Right renal pelvis (tissue), 4 donors: ENCODE measurements around the gene RETREG1. TPM values are rescaled to one million over a fixed set of nuclear protein-coding genes. Genes with fewer than 3 reads are reported as not detected.

Experiments
- DNase-seq, 4 donors: peaks; one replicate each; pipeline ENCODE4 v3.0.0-alpha.2; 2013; ENCODE audit warnings: low read depth in 4 of 4, low spot score in 3 of 4, missing footprints in 1 of 4
- polyA plus RNA-seq, 4 donors: library from polyadenylated mRNA; unstranded; fragments of 120-200 nt; gene quantifications; one replicate each; pipeline ENCODE4 v1.2.1, GENCODE V29; 2013; ENCODE audit not compliant: insufficient read length in 4 of 4

RETREG1 gene
- polyA plus RNA-seq, 4 donors, result 35.4 to 48.6 (median 42.8) TPM

DNA sequence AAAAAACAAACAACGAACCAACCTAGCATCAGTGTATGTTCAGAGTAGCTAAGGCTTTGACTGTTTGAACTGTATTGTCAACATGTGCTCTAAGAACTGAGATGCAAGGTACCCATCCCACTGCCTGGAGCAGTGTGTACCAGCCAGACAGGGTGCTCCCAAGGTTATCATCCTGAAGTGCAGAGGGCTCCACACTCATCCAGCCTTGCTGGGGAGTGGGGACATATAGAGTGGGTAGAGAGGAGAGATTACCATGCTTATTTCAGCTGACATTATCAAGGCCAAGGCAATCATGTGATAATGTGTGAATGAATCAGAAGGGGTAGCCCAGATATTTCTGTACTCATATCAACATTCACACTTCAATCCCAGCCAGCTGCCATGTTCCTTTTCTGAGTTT is 82.5 kb downstream of the RETREG1 start:
- DNase-seq, result no peak

DNA sequence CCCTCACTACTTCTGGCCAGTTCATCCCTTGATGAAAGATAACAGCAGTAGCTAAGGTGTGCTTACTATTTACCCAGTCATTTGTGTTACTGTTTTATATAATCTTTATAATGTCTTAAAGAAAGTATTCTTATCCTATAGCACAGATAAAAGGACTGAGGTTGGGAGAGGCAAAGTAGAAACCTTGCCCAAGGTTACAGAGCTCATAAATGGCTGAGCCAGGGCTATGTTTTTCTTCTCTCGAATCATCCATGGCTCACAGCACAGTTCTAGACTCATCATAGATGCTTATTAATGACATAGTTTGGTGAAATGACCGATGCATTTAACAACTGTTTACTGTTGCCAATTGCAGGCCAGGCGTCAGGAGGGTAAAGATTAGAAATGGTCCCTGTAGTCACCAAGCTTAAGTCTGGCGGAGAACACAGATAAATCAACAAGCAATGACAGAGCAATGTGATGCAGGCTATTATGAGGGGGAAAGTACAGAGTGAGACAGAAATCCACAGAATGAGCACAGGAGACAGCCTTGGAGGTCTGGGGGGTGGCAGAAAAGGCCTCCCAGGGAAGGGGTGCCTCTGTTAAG is 85.6 kb downstream of the RETREG1 start:
- DNase-seq, result no peak

DNA sequence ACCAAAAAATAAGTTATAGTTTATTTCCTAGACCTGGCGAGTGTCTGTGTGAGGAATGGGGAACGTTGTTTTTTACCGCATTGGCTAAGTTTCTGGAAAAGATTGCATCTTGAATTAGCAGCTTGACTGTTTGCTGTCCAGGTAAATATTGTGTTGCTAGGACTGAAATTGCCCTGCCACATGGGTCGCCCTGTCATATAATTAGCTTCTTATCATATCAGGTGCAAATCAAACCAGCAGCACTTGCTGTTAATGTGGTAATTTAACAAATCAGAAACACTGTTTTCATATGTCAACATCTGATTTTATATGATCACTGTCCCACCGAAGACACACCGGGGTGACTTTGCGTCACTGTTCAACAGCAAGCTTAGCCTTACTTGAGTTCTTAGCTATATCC is 87.5 kb downstream of the RETREG1 start:
- DNase-seq, result no peak

DNA sequence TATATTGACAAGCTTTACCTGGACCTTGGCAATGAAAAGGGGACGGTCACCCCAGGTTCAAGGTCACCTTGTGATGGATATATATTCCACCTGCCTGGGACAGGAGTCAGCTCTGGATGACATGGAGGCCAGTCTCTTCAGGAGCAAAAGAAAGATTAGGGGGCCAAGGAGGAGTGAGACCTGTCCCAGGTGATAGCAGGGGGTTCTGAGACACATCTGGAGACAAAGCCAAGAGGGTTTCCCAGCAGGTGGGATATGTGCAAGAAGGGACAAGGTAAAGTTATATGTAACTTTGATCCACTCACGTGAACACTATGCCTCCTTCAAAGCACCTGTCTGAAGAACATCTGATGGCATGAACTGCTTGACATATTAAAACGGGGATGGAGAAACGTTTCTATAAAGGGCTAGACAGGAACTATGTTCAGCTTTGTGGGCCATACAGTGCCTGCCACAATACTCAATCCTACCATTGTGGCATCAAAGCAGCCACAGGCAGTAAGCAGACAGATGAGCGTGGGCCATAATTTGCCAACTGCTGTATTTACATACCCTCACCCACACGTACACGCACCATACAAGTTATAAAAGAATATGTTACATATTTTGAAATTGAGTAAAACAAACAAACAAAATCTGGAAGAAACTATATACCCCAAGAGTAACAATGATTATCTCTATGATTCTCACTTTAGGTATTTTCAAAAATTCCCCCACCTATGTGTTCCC is 88.3 kb downstream of the RETREG1 start:
- DNase-seq, result no peak

DNA sequence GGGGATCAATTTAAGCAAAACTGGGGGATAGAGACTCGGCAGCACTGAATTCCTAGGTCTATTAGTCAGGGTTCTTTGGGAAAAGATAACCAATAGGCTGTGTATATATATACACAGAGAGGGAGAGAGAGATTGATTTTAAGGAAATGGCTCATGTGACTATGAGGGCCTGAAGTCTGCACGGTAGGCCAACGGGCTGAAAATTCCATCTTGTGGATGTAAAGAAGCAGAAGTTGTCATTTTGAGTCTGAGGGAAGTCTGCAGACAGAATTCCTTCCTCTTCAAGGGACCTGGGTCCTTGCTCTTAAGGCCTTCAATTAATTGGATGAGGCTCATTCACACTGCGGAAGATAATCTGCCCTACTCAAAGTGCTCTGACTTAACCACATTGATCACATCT is 91.1 kb downstream of the RETREG1 start:
- no peak for DNase-seq

DNA sequence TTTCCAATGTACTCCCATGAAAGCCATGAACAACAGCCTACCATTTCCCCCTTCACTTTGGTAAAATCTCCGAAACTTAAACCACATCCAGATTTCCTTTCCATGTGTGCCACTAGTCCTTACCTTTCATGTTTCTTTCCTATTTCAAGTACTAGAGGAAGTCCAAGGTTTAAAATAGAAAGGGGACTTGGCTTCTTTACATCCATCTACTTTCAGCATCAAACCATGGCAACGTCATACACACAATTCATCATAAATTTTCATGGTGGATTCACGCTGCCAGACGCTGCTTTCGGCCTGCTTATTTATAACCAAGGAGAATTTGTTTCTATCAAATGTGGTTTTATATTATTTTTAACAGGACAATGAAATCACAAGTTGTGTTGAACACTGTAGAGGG is 92.5 kb downstream of the RETREG1 start:
- no peak for DNase-seq

DNA sequence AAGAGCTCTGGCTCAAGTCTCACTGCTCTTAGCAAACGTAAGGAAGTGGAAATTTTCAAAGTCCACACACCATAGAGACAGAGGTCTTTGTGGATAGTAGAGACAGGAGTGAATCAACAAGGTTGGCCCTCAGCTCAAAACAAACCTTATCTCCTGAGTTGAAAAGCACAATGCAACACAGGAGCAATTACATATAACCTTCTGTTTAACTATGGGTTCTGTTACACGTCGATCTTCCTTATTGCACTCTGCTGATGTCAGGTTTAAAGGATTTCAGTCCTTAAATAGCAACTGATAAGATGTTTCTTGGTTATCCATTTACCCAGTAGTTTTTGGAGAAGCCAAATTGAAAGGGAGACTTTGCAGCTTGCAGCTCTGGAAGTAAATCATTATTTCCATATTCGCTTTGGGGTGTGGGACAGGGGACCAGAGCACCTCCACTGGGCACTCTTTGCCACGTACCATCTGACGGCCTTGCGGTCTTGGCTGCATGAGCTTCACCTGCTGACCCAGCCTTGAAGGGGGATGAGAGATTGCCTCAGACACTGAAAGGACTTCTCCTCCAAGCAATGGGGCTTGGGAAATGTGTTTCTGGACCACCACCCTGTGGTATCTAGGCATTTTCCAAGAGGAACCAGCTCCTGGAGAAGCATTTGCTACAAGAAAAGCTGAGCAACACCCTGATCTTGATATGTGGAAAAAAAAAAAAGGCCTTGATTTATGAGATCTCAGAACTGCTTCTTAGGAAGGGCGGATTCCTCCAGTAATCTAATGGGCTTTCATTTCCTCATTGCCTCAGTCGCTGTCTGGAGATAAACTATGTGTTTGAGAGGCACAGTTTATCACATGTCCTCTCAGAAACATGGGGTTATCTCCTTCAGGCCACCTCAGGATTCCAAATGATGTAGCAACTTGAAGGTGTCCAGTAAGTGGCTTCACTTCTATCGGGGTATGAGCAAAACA is 95.0 kb downstream of the RETREG1 start:
- no peak for DNase-seq

DNA sequence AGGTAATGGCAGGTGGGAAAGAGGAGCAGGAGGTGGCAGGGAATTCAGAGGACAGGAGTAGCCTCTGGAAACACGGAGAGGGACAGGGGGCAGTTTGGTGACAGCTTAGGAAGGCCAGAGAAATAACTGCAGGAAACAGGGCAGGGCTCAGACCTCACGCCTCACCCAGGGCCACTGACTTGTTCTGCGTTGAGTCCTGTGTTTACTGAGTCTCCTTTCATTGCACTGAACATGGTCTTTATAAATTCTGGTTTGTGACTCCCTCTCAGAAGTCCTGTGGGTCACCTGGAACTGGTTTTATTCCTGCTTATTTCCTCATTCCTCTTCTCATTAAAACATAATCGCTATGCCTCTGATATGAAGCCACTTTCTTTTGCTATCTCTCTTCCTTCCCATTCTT is 96.0 kb downstream of the RETREG1 start:
- DNase-seq, result no peak

DNA sequence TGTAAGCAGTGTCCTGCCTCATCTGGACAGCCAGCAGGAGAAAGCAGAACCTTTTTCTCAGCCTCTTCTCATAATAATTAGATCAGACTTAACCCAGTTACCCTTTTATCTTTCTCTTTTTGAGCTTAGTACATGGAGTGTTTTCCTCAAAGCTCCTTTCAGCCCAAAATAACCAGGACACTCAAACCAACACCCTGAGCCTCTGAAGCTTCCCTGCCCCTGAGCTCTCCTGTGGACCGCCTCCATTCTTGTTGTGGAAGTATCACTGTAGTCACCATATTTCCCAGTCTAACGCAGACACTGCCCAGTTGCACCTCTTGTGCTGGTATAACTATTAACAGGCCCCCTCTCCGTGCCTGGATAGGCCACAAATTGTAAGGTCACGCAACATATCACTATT is 97.4 kb downstream of the RETREG1 start:
- no peak for DNase-seq

DNA sequence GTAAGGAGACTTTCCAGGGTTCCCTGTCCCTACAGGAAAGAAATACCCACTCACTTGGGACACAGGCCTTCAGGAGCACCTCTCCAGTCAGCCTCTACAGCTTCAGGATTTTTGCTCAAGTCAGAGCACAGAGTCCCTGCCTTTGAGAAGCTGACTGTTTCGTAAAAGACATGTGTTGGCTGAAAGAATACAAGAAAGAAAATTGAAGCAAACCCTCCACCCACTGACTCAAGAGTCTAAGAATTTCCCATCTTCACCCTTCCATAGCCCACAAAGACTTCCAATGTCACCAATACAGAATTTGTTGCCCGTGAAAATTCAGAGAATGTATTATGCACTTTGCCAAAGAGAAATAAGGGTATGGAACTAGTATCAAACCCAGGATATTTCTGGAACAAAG is 98.2 kb downstream of the RETREG1 start:
- no peak for DNase-seq

DNA sequence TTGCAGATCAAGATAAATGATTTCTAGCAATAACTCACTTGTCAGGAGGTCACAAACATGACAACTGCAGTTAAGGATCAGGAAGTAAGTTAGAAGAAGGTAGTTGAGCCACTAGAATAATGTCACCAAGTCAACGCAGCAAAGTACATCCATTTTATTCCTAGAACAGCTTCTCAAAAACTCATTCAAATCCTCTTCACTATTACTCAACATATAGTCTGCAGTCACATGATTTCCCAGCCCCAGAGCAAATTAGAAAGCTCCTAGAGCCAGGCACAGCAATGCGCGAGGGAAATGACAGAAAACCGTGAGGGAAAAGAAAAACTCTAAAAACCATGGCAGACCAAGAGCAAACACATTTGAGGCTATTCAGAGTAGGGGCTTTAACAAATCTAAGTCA is 101.3 kb downstream of the RETREG1 start:
- no peak for DNase-seq

DNA sequence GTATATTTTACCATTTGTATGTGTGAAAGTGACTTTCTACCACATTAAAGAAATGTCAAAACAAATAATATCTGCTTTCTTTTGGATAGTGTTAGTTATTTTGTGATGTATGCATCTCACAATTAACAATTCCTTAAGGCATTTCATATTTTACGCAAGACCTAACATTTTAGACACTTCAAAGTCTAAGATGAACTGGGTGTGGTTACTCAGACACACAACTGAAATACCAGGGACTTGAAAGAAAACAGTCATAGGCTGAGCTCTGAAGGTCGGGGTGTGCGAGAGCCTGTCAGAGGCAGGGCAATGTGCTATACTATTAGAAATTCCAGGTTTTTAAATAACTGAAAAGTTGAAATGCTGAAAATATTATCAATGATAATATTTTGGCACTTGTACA is 106.7 kb downstream of the RETREG1 start:
- no peak for DNase-seq

DNA sequence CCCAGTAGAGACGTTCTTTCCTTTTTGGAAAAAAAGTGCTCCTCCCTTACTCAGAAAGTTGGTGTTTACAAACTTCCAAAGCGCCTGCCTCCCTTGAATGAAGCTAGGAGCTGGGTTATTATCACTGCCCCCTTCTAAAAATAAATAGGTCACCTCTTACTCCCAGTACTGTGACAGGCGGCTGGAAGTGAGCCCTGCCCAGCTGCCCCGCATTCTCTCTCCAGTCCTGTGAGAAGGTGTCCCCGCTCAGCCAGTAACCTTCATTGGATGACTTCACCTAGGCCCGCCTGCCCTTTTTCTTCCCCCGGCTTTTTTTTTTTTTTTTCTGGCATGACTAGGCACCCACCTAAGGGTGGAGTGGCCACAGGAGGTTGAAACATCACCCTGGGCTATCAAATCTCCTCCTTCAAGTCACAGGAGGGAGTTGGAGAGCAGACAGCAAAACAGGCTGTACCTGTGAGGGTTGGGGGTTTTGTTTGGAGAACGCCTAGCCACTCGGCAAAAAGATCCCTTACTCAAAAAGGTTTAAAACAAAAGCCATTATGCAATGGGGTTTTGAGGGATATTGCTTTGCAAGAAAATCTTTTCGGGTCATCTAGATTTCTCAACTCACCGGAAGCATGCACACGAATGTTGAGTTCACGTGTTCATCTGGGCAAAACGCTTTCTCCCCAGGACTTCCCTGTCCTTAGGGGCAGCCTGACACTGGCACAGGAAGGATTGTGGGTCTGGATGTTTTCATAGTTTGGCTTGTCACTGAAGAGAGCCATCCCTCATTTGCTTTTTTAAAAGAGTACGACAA is 107.9 kb downstream of the RETREG1 start:
- no peak for DNase-seq

DNA sequence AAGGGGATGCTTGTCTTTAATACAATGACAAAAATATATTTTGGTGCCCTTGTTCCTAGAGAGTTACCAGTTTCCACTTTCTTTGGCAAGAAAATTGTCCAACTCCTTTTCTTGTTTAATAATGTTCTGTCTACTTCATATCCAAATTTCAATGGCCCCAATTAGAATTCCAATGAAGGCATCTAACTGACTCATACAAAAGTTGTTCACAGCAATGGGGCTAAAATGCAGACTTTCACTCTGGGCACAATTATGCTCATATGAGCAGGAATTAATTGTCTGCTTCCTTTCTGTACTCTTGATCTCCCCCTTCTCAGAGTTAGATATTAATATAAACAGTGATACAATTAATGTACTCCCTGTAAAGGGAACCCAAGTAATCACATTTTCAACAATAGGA is 109.1 kb downstream of the RETREG1 start:
- DNase-seq, result no peak

DNA sequence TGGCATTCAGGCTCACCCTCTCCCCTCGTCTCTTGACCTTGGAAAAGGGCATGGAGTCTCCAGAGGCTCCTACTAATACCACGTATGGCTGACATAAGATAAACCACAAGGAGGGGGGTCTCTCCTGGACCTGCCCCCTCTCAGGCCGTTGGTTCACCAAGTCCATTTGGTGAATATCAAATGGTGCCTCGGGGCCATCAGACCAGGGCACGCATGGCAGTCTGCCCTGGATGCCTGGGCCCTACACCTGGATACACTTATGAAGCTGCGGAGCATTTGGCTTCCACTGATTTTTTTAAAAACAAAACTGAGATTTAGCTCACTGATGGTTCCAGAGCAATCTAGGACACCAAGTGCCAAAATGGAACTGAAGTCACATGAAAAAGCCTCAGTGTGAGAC is 110.9 kb downstream of the RETREG1 start:
- DNase-seq, result no peak

DNA sequence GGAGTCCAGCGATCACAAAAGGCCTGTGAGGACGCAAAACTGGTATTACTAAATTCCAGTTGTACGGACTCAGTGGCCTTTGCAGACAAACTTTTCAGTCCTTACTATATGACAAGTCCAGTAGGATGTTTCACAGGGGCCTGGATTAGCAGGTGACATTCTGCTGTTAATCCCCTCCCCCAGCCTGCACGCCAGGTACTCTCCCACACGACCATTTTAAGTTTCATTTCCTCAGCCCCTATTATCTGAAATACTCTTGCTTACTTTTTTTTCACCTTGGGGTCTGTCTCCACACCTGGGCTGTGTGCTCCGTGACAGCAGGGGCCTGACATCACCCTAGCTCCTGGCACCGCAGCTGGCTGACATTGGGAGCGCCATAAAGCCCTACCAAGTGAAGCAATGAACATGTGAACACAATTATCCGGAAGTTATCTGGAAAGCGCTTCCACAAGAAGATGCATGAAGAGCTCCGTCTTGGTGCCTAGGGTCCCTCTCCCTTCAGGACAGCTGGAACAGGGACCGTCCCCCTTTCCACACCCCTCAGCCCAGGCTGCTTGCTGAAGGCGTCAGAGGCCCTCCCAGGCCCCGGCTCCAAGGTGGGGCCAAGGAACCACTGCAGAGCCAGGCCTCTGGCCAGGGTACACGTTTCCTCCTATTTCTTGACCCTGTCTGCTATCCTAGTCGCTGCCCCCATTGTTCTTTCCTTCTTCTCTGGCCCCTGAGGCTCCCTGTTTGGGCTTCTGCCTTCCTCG is 111.5 kb downstream of the RETREG1 start:
- no peak for DNase-seq

DNA sequence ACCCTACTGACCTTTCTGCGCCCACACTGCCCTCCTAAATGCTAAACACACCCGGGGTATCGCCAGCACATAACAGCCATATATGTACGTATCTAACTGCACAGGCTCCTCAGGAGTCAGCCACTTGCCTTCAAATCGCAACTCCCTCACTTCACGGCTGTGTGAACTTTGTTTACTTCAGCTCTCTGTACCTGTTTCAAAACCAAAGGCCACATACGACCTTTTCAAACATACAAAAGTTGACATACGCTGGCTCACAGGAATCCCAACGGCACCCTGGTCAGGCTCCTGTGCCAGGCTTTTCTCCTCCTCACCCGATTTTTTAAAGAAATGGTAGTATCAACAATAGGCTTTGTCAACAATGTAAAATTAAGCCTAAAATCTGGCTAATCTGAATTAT is 112.2 kb downstream of the RETREG1 start:
- no peak for DNase-seq

DNA sequence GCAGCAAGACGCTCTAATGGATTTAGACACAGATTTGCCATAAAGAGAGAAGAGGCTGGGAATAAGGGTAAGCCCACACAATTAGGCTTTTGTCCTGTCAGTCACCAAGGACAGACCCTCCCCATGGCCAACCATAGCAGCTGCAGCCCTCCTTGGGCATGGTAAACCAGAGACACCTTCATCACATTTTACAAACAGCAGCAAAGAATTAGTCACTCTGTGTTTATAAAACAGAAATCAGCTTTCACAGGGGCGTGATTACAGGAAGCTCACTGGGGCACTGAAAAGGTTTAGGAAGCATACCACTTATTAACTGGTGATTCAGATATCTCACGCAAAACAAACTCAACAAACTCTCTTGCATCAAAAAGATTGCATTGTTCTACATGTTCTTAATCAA is 113.9 kb downstream of the RETREG1 start:
- no peak for DNase-seq

DNA sequence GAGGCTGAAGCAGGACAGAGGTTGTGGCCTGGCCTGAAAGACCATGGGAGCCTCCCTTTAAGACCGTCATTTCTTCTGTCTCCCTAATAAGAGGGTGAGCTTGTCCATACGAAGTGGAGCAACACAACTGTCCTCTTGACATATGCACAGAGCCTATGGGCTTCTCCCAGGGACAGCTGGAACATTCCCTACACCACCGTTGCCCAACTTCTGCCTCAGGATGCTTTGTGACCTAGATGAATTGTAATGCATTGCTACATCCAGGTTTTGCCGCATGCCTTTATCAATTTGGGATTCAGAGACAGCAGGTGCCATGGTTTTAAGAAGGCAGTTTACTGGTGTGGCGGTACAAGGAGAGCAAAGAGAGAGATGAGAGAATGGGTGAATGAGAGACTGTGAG is 116.8 kb downstream of the RETREG1 start:
- no peak for DNase-seq

DNA sequence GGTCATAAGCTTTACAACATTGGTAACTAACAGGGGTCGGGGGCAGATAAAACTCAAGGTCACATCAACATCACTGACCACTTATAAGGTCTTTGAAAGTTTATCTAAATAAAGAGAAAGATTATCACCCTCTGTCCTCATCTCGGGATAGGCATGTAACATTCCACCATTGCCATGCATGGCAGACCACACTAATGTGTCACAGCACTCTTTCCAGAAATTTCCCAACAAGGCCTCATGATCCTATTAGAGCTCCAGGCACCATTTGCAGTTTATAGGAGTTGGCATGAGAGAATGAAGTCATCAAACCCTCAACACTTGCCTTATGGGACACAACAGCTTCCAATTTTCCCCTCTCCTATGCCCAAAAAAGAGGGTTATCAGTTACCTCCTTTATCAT is 119.3 kb downstream of the RETREG1 start:
- no peak for DNase-seq
